Thyroid gland (tissue), 4 donors: Measurements from ENCODE around the gene PDLIM1.

Experiments
- POLR2A ChIP-seq, 2 donors: fragments of 450-650 bp; IDR thresholded peaks; one replicate each; pipeline ENCODE4 v1.6.1; 2017; ENCODE audit warnings: antibody characterized with exemption in 2 of 2, mild to moderate bottlenecking in 2 of 2, moderate library complexity in 1 of 2
- TF ChIP-seq, protein P1 (sequence below), 6 experiments: fragments of 200-600 bp in 3 of 6; fragments of 450-650 bp in 3 of 6; sonication (generic) in 3 of 6; IDR thresholded peaks; one replicate each; pipeline ENCODE4 v1.5.1; 2016 to 2019; ENCODE audit warnings: antibody characterized with exemption in 6 of 6, mild to moderate bottlenecking in 2 of 6, inconsistent platforms in 1 of 6, moderate library complexity in 1 of 6

DNA sequence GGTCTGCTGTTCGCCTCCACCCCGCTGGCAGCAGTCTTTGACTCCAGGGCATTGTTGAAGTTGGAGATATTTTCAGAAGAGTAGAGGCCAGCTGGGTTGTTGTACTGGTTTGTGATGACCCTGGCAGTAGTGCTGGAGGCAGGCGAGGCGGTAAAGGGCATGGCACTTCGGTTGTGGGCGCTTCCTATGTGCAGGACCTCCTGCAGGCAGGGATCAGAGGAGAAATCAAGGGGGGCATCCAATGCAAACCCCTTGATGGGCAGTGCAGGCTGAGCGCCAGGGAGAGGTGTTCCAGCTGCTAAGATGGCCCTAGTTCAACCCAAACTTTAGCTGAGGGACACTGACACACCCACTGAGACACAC, 27.0 kb downstream of the PDLIM1 start:
- TF ChIP-seq, protein P1, sequence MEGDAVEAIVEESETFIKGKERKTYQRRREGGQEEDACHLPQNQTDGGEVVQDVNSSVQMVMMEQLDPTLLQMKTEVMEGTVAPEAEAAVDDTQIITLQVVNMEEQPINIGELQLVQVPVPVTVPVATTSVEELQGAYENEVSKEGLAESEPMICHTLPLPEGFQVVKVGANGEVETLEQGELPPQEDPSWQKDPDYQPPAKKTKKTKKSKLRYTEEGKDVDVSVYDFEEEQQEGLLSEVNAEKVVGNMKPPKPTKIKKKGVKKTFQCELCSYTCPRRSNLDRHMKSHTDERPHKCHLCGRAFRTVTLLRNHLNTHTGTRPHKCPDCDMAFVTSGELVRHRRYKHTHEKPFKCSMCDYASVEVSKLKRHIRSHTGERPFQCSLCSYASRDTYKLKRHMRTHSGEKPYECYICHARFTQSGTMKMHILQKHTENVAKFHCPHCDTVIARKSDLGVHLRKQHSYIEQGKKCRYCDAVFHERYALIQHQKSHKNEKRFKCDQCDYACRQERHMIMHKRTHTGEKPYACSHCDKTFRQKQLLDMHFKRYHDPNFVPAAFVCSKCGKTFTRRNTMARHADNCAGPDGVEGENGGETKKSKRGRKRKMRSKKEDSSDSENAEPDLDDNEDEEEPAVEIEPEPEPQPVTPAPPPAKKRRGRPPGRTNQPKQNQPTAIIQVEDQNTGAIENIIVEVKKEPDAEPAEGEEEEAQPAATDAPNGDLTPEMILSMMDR (IDR thresholded peaks at IDR 0.05) = no peak
- no peak for TF ChIP-seq POLR2A (IDR thresholded peaks at IDR 0.05)
